ENCODE data around the gene POU3F1.

Gene POU3F1

DNA sequence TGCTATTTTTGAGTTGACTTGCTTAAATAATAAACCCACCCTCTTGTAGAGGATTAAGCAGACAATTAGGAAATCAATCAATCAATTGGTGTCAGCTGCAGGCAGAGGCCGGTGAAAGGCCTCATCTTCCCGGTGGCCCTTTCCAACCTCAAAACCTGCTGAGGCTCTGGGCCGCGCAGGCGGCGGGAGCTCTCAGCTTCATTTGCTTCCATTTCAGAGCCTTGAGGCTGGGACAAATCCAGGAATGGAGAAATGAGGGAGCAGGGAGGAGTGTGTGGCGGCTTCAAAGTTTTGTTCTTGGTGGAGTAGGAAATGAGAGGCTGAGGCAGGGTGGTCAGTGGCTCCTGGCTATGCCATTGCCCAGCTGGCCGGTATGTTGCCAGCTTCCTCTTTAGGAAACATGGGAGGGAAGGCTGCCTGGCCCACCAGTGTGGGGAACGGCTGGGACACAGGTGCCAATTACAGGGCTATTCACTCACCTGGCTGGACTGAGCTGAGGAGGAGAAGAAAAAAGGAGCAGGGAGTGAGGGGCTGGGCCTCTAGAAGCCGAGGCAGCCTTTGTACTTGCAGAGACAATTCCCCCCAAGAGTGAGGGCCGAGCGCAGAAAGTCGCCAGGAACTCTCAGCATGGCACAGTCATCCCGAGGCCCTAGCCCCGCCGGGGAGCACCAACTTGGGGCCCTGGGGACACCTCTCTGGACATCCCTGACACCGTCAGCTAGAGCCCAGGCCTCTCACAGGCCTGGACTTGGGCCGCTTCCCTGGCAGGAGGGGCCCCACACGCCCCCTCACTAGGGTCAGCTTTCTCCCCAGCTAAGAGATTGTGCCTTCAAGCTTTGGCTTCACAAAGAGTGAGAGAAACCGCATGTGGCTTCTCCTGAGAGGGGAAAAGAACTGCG, 4.4 kb downstream of the POU3F1 start:
- H3K4me1 ChIP-seq (ENCODE audit: insufficient read depth, low read length, severe bottlenecking), result peaks cover 3% of the 10 kb centered on the region
- no peak overlapping the region for H2AFZ ChIP-seq (ENCODE audit: low read length)
- no peak overlapping the region for H3K4me3 ChIP-seq (ENCODE audit: low read depth, low read length, poor library complexity, severe bottlenecking)
- no peak overlapping the region for H3K4me2 ChIP-seq (ENCODE audit: low read length)
- no peaks in the 10 kb centered on the region for H3K36me3 ChIP-seq (ENCODE audit: insufficient read depth, low read length)
- H3K9me2 ChIP-seq (ENCODE audit: low read depth, low read length), result no peaks in the 10 kb centered on the region
- H3F3A ChIP-seq (ENCODE audit: insufficient read depth, low read length), result no peaks in the 10 kb centered on the region
- no peak for TF ChIP-seq EZH2 (IDR thresholded peaks at IDR 0.05; ENCODE audit: borderline replicate concordance, low read length)
- TF ChIP-seq, protein P1, sequence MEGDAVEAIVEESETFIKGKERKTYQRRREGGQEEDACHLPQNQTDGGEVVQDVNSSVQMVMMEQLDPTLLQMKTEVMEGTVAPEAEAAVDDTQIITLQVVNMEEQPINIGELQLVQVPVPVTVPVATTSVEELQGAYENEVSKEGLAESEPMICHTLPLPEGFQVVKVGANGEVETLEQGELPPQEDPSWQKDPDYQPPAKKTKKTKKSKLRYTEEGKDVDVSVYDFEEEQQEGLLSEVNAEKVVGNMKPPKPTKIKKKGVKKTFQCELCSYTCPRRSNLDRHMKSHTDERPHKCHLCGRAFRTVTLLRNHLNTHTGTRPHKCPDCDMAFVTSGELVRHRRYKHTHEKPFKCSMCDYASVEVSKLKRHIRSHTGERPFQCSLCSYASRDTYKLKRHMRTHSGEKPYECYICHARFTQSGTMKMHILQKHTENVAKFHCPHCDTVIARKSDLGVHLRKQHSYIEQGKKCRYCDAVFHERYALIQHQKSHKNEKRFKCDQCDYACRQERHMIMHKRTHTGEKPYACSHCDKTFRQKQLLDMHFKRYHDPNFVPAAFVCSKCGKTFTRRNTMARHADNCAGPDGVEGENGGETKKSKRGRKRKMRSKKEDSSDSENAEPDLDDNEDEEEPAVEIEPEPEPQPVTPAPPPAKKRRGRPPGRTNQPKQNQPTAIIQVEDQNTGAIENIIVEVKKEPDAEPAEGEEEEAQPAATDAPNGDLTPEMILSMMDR (IDR thresholded peaks at IDR 0.05; ENCODE audit: low read length), result no peak
- H3K9me3 ChIP-seq (ENCODE audit: low read length), result no peaks in the 10 kb centered on the region
- no peak overlapping the region for H3K27ac ChIP-seq (ENCODE audit: low read depth, low read length, poor library complexity, severe bottlenecking)
- peaks cover 4% of the 10 kb centered on the region; the same call in 1 of the 2 replicates for H3K27me3 ChIP-seq (ENCODE audit: insufficient read depth, low read length)
- H3K79me2 ChIP-seq (ENCODE audit: insufficient read depth, low read length), result no peaks in the 10 kb centered on the region
- no peaks in the 10 kb centered on the region for H4K20me1 ChIP-seq (ENCODE audit: insufficient read depth, low read length)
- no peak overlapping the region for H3K9ac ChIP-seq (ENCODE audit: low read length)

DNA sequence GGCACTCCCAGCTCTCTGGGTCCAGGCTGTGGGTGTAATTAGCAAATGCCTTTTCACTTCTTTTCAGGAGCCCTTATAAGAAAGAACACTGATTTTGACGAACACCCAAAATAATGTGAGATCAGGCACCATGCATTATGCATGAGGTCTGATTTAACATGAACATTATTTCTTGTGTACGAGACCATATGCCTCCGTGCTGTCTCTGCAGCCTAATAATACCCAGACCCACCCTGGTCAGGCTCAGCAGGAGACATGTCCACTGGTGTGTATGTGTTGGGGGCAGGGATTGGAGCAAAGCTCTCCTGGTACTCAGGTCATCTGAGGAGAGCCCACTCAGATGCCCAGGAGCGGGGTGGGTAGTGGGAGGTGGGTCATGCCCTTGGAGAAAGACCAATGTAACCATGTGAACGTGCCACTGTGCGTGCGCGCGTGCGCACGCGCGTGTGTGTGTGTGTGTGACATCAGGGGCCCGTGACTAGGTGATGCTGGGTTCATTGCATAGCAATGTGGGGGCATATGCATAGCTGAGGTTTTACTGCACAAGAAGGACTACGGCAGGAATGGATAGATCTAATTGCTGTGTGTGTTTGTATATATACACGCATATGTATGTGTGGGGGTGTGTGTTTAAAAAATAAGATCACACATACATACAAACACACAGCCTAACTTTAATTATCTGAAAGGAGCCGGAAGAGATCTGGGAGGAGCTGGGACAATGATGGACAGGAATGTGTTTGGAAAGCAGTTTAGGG, 7.1 kb downstream of the POU3F1 start:
- Histone ChIP-seq H3K79me2 (ENCODE audit: insufficient read depth, low read length) (no peaks in the 10 kb centered on the region), H3K36me3 (ENCODE audit: insufficient read depth, low read length) (no peaks in the 10 kb centered on the region), H3F3A (ENCODE audit: insufficient read depth, low read length) (no peaks in the 10 kb centered on the region), H3K27ac (ENCODE audit: low read depth, low read length, poor library complexity, severe bottlenecking) (no peak overlapping the region), H4K20me1 (ENCODE audit: insufficient read depth, low read length) (no peaks in the 10 kb centered on the region), H3K9ac (ENCODE audit: low read length) (no peak overlapping the region), H3K27me3 (ENCODE audit: insufficient read depth, low read length) (peaks cover 4% of the 10 kb centered on the region; the same call in 1 of the 2 replicates), H3K4me2 (ENCODE audit: low read length) (no peak overlapping the region), H2AFZ (ENCODE audit: low read length) (no peak overlapping the region), H3K4me3 (ENCODE audit: low read depth, low read length, poor library complexity, severe bottlenecking) (no peak overlapping the region), H3K9me3 (ENCODE audit: low read length) (no peaks in the 10 kb centered on the region), H3K9me2 (ENCODE audit: low read depth, low read length) (no peaks in the 10 kb centered on the region), H3K4me1 (ENCODE audit: insufficient read depth, low read length, severe bottlenecking) (no peaks in the 10 kb centered on the region)
- TF ChIP-seq, protein P1 (IDR thresholded peaks at IDR 0.05; ENCODE audit: low read length), result no peak
- TF ChIP-seq EZH2 (IDR thresholded peaks at IDR 0.05; ENCODE audit: borderline replicate concordance, low read length), result no peak

GRCh38 chr1:38038861-38039260, 7.7 kb downstream of the POU3F1 start:
- H2AFZ ChIP-seq (ENCODE audit: low read length), result no peak overlapping the region
- H3K4me2 ChIP-seq (ENCODE audit: low read length), result no peak overlapping the region
- no peak overlapping the region for H3K27ac ChIP-seq (ENCODE audit: low read depth, low read length, poor library complexity, severe bottlenecking)
- H3K9me2 ChIP-seq (ENCODE audit: low read depth, low read length), result no peaks in the 10 kb centered on the region
- peaks cover 4% of the 10 kb centered on the region; the same call in 1 of the 2 replicates for H3K27me3 ChIP-seq (ENCODE audit: insufficient read depth, low read length)
- H3K36me3 ChIP-seq (ENCODE audit: insufficient read depth, low read length), result no peaks in the 10 kb centered on the region
- H4K20me1 ChIP-seq (ENCODE audit: insufficient read depth, low read length), result no peaks in the 10 kb centered on the region
- no peaks in the 10 kb centered on the region for H3K4me1 ChIP-seq (ENCODE audit: insufficient read depth, low read length, severe bottlenecking)
- no peak overlapping the region for H3K9ac ChIP-seq (ENCODE audit: low read length)
- no peak overlapping the region for H3K4me3 ChIP-seq (ENCODE audit: low read depth, low read length, poor library complexity, severe bottlenecking)
- no peaks in the 10 kb centered on the region for H3K9me3 ChIP-seq (ENCODE audit: low read length)
- H3K79me2 ChIP-seq (ENCODE audit: insufficient read depth, low read length), result no peaks in the 10 kb centered on the region
- TF ChIP-seq, protein P1 (IDR thresholded peaks at IDR 0.05; ENCODE audit: low read length), result no peak
- no peak for TF ChIP-seq EZH2 (IDR thresholded peaks at IDR 0.05; ENCODE audit: borderline replicate concordance, low read length)
- H3F3A ChIP-seq (ENCODE audit: insufficient read depth, low read length), result no peaks in the 10 kb centered on the region
